ENCODE data around the gene ADGRV1. TPM values are rescaled to one million over a fixed set of nuclear protein-coding genes. Genes with fewer than 3 reads are reported as not detected.

The ADGRV1 gene
- polyA plus RNA-seq, 3 donors = 0.18 to 0.33 TPM; not detected in 1

GRCh38 chr5:91091471-91092234, 533.1 kb downstream of the ADGRV1 start:
- DNase-seq = no peak
- no peak overlapping the region for H2AFZ ChIP-seq (ENCODE audit: insufficient read depth, low read depth, low read length, poor library complexity, severe bottlenecking)
- Mint-ChIP-seq H3K4me3 (no peak overlapping the region), H3K9me3 (peaks cover 0 to 2% (median 0%) of the 10 kb centered on the region in 7 donors), H3K27me3 (ENCODE audit: low read depth in 3 of 3) (no peaks in the 10 kb centered on the region), H3K36me3 (no peaks in the 10 kb centered on the region), H3K4me1 (no peaks in the 10 kb centered on the region), H3K27ac (no peak overlapping the region)
- no peak for TF ChIP-seq CTCF (IDR thresholded peaks at IDR 0.05)
- H4K20me1 ChIP-seq (ENCODE audit: insufficient read depth, low read length) = no peaks in the 10 kb centered on the region
- no peak overlapping the region for H3K4me3 ChIP-seq (replicated peaks in 1 of 3; ENCODE audit: low read depth in 2 of 3, low read length in 3 of 3)
- no peaks in the 10 kb centered on the region for H3K79me2 ChIP-seq (ENCODE audit: insufficient read depth, low read length)
- H3K27ac ChIP-seq (ENCODE audit: low read depth in 1 of 2, low read length in 2 of 2) = no peak overlapping the region
- intact Hi-C loops (cut with micrococcal nuclease) = no loop called here
- no peaks in the 10 kb centered on the region for H3K4me1 ChIP-seq (ENCODE audit: control insufficient read depth in 1 of 2, insufficient read depth in 2 of 2, low read length in 2 of 2)
- H3K27me3 ChIP-seq (ENCODE audit: control insufficient read depth in 2 of 2, insufficient read depth in 2 of 2, low read length in 2 of 2) = no peaks in the 10 kb centered on the region
- no peaks in the 10 kb centered on the region for H3K9me3 ChIP-seq (replicated peaks in 1 of 2; ENCODE audit: control insufficient read depth in 1 of 2, insufficient read depth in 1 of 2, low read length in 2 of 2)
- H3K36me3 ChIP-seq (replicated peaks in 1 of 2; ENCODE audit: control insufficient read depth in 1 of 2, insufficient read depth in 2 of 2, low read length in 2 of 2) = no peaks in the 10 kb centered on the region
- no peak overlapping the region for H3K4me2 ChIP-seq (replicated peaks; ENCODE audit: extremely low read depth, low read length, poor library complexity, severe bottlenecking)
- WGBS (ENCODE audit: insufficient coverage) = 100% methylated on average over 1 of the region's 4 CpGs
- no peak overlapping the region for H3K9ac ChIP-seq (ENCODE audit: insufficient read depth, low read length, poor library complexity, severe bottlenecking)

GRCh38 chr5:91092859-91093783, 534.5 kb downstream of the ADGRV1 start:
- peak overlapping the region in 1 of 7 donors; percentile 18 for H3K27ac Mint-ChIP-seq

More at GRCh38 chr5:91092859-91093783, 534.5 kb downstream of the ADGRV1 start:
- DNase-seq = no peak
- H3K27me3 ChIP-seq (ENCODE audit: control insufficient read depth in 2 of 2, insufficient read depth in 2 of 2, low read length in 2 of 2) = no peaks in the 10 kb centered on the region
- no peak overlapping the region for H3K9ac ChIP-seq (ENCODE audit: insufficient read depth, low read length, poor library complexity, severe bottlenecking)
- H2AFZ ChIP-seq (ENCODE audit: insufficient read depth, low read depth, low read length, poor library complexity, severe bottlenecking) = no peak overlapping the region
- no peak overlapping the region for H3K27ac ChIP-seq (ENCODE audit: low read depth in 1 of 2, low read length in 2 of 2)
- no peaks in the 10 kb centered on the region for H3K4me1 ChIP-seq (ENCODE audit: control insufficient read depth in 1 of 2, insufficient read depth in 2 of 2, low read length in 2 of 2)
- H3K9me3 ChIP-seq (replicated peaks in 1 of 2; ENCODE audit: control insufficient read depth in 1 of 2, insufficient read depth in 1 of 2, low read length in 2 of 2) = no peaks in the 10 kb centered on the region
- H3K36me3 Mint-ChIP-seq = no peaks in the 10 kb centered on the region
- 100% methylated on average over 6 of the region's 8 CpGs for WGBS (ENCODE audit: insufficient coverage)
- TF ChIP-seq CTCF (IDR thresholded peaks at IDR 0.05) = no peak
- H3K4me3 ChIP-seq (replicated peaks in 1 of 3; ENCODE audit: low read depth in 2 of 3, low read length in 3 of 3) = no peak overlapping the region
- no peaks in the 10 kb centered on the region for H4K20me1 ChIP-seq (ENCODE audit: insufficient read depth, low read length)
- H3K9me3 Mint-ChIP-seq = peaks cover 0 to 2% (median 0%) of the 10 kb centered on the region in 7 donors
- no peaks in the 10 kb centered on the region for H3K79me2 ChIP-seq (ENCODE audit: insufficient read depth, low read length)
- H3K27me3 Mint-ChIP-seq (ENCODE audit: low read depth in 3 of 3) = no peaks in the 10 kb centered on the region
- no peaks in the 10 kb centered on the region for H3K36me3 ChIP-seq (replicated peaks in 1 of 2; ENCODE audit: control insufficient read depth in 1 of 2, insufficient read depth in 2 of 2, low read length in 2 of 2)
- no peak overlapping the region for H3K4me2 ChIP-seq (replicated peaks; ENCODE audit: extremely low read depth, low read length, poor library complexity, severe bottlenecking)
- intact Hi-C loops (cut with micrococcal nuclease) = no loop called here
- H3K4me1 Mint-ChIP-seq = no peaks in the 10 kb centered on the region
- H3K4me3 Mint-ChIP-seq = no peak overlapping the region

Measured in CD14-positive monocyte (primary cell).